Measurements from ENCODE around the gene OR52E2. TPM values are rescaled to one million over a fixed set of nuclear protein-coding genes. Genes with fewer than 3 reads are reported as not detected.

The OR52E2 gene
- total and polyA plus RNA-seq, 2 of the 4 experiments (the other 2 are of a cell fraction): not detected

- no peaks in the 10 kb centered on the region for H3K27me3 ChIP-seq (ENCODE audit: control insufficient read depth, insufficient read depth, low read length)
- H4K20me1 ChIP-seq (ENCODE audit: insufficient read depth, low read length): no peaks in the 10 kb centered on the region
- H3K18ac ChIP-seq (ENCODE audit: low read depth, low read length): no peak overlapping the region
- no peak overlapping the region for H4K8ac ChIP-seq (ENCODE audit: low read depth in 2 of 2, low read length in 2 of 2)
- H3K9me3 ChIP-seq (ENCODE audit: control insufficient read depth, insufficient read depth, low read length): no peaks in the 10 kb centered on the region
- H3K4me1 ChIP-seq (ENCODE audit: control insufficient read depth, insufficient read depth, low read length): no peaks in the 10 kb centered on the region
- no peak overlapping the region for H2AK5ac ChIP-seq (ENCODE audit: low read depth, low read length)
- H3K4ac ChIP-seq (ENCODE audit: low read depth, low read length): no peak overlapping the region
- no peak overlapping the region for H3K4me3 ChIP-seq (ENCODE audit: insufficient read depth, low read depth, low read length)
- no peak overlapping the region for H3K27ac ChIP-seq (ENCODE audit: insufficient read depth, low read length)
- TF ChIP-seq RFX5 (IDR thresholded peaks at IDR 0.05; ENCODE audit: low read depth, low read length) (no peak), USF2 (IDR thresholded peaks at IDR 0.05; ENCODE audit: low read depth, low read length) (no peak), RCOR1 (IDR thresholded peaks at IDR 0.05; ENCODE audit: insufficient replicate concordance, low read length) (no peak), BHLHE40 (IDR thresholded peaks at IDR 0.05; ENCODE audit: low read depth, low read length) (no peak), SMC3 (IDR thresholded peaks at IDR 0.05; ENCODE audit: low read depth, low read length) (no peak), NFE2L2 (IDR thresholded peaks at IDR 0.05; ENCODE audit: low read depth, low read length) (no peak), FOS (IDR thresholded peaks at IDR 0.05; ENCODE audit: low read depth, low read length) (no peak), MXI1 (IDR thresholded peaks at IDR 0.05; ENCODE audit: borderline replicate concordance, low read depth, low read length) (no peak), RAD21 (IDR thresholded peaks at IDR 0.05; ENCODE audit: low read length) (no peak), MAFK (IDR thresholded peaks at IDR 0.05; ENCODE audit: low read depth, low read length) (no peak), CEBPB (IDR thresholded peaks at IDR 0.05; ENCODE audit: low read depth, low read length) (no peak), POLR2A (IDR thresholded peaks at IDR 0.05; ENCODE audit: low read depth, low read length) (no peak), MAZ (IDR thresholded peaks at IDR 0.05; ENCODE audit: borderline replicate concordance, low read depth, low read length) (no peak), CHD1 (IDR thresholded peaks at IDR 0.05; ENCODE audit: low read depth, low read length) (no peak)
- TF ChIP-seq, protein P1, sequence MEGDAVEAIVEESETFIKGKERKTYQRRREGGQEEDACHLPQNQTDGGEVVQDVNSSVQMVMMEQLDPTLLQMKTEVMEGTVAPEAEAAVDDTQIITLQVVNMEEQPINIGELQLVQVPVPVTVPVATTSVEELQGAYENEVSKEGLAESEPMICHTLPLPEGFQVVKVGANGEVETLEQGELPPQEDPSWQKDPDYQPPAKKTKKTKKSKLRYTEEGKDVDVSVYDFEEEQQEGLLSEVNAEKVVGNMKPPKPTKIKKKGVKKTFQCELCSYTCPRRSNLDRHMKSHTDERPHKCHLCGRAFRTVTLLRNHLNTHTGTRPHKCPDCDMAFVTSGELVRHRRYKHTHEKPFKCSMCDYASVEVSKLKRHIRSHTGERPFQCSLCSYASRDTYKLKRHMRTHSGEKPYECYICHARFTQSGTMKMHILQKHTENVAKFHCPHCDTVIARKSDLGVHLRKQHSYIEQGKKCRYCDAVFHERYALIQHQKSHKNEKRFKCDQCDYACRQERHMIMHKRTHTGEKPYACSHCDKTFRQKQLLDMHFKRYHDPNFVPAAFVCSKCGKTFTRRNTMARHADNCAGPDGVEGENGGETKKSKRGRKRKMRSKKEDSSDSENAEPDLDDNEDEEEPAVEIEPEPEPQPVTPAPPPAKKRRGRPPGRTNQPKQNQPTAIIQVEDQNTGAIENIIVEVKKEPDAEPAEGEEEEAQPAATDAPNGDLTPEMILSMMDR (conservative IDR thresholded peaks at IDR 0.05; ENCODE audit: low read depth, low read length): no peak
- TF ChIP-seq, protein P2, sequence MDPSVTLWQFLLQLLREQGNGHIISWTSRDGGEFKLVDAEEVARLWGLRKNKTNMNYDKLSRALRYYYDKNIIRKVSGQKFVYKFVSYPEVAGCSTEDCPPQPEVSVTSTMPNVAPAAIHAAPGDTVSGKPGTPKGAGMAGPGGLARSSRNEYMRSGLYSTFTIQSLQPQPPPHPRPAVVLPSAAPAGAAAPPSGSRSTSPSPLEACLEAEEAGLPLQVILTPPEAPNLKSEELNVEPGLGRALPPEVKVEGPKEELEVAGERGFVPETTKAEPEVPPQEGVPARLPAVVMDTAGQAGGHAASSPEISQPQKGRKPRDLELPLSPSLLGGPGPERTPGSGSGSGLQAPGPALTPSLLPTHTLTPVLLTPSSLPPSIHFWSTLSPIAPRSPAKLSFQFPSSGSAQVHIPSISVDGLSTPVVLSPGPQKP (IDR thresholded peaks at IDR 0.05; ENCODE audit: borderline replicate concordance, low read depth, low read length): no peak
- H3K56ac ChIP-seq (ENCODE audit: extremely low read depth, insufficient read depth, low read length): no peak overlapping the region
- no peak overlapping the region for H4K5ac ChIP-seq (ENCODE audit: low read depth, low read length)
- dilution Hi-C loops (cut with HindIII; ENCODE audit: low sequenced_read_pairs, unreplicated experiment): no loop called here
- H3K14ac ChIP-seq (replicated peaks; ENCODE audit: low read depth, low read length): no peak overlapping the region
- H4K91ac ChIP-seq (ENCODE audit: insufficient read depth, low read depth, low read length): no peak overlapping the region
- CTCF ChIA-PET: no interaction called here
- in situ Hi-C loops (cut with MboI; ENCODE audit: low sequenced_read_pairs): no loop called here
- BruUV-seq (replicated peaks): no TSS peak
- peak overlapping the region; percentile 33 for H2AFZ ChIP-seq (replicated peaks; ENCODE audit: low read length, poor library complexity)
- ATAC-seq (ENCODE audit: low read depth) (no peak), DNase-seq (no peak)
- no peaks in the 10 kb centered on the region for H3K36me3 ChIP-seq (ENCODE audit: control insufficient read depth, insufficient read depth, low read length)
- no peak overlapping the region for H2AK9ac ChIP-seq (replicated peaks; ENCODE audit: low read depth, low read length, poor library complexity)
- H3K79me1 ChIP-seq (ENCODE audit: low read depth in 1 of 2, low read length in 2 of 2): no peaks in the 10 kb centered on the region
- H2BK120ac ChIP-seq (ENCODE audit: low read depth, low read length): no peak overlapping the region
- no peak overlapping the region for H2BK15ac ChIP-seq (ENCODE audit: low read depth, low read length)
- H2BK20ac ChIP-seq (ENCODE audit: low read depth, low read length): no peak overlapping the region
- WGBS, 2 experiments (ENCODE audit: extremely low coverage in 2 of 2, insufficient read length in 1 of 2): no CpG with 5 or more reads among the region's 3 CpGs
- intact Hi-C loops (cut with micrococcal nuclease): no loop called here
- POLR2A ChIA-PET (ENCODE audit: unreplicated experiment): no interaction called here
- H3K23ac ChIP-seq (ENCODE audit: low read depth, low read length): no peak overlapping the region
- no peaks in the 10 kb centered on the region for H3K9me1 ChIP-seq (ENCODE audit: insufficient read depth, low read length)
- H3K9ac ChIP-seq (ENCODE audit: low read depth, low read length): no peak overlapping the region
- no peak overlapping the region for H2BK5ac ChIP-seq (ENCODE audit: low read depth, low read length, poor library complexity, severe bottlenecking)
- H3K4me2 ChIP-seq (ENCODE audit: low read depth, low read length): no peak overlapping the region
Observed at GRCh38 chr11:5071799-5072198, 12.4 kb upstream of the OR52E2 start.
